ENCODE measurements around the gene SCTR. TPM values are rescaled to one million over a fixed set of nuclear protein-coding genes. Genes with fewer than 3 reads are reported as not detected.

The SCTR gene
- total RNA-seq, result not detected in 2 replicates

DNA sequence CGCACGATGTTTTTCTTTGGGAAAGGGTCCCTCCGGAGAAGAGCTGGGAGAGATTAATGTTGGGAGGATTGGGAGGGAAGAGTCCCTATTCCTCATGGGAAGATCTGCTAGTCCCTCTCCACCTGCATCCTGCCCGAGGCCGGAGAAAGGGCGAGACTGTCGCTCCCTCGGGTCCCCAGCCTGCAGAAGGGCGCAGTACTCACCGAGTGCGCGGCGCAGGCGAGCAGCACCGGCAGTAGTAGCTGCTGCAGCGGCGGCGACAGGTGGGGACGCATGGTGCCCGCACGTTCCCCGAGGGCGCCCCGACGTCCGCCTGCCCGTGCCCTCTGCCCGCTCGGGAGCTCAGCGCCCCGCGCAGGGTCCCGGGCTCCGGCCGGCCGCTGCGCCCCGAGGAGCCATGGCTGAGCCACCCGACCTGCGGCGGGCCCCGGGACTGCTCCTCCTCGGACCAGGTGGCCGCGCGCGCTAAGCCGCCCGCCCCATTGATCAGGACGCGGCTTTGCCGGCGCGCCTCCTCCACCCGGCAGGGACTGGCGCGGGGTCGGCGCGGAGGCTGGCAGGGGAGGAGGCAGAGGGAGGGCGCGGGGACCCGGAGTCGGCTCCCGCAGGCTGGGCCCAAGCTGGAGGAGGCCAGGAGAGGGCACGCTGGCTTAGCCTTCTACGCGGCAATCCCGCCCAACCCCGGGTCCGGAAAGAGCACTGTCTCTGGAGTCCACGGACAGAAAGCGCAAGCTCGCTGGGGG is at the start of gene SCTR:
Gene SCTR (minus strand): TSS at position 532 of the 743 bp plus-strand sequence. CDS start 257 bp downstream, at position 275.

GRCh38 chr2:119544075-119544938 is 20.0 kb upstream of the SCTR start, which contains the start of gene CFAP221:
Gene CFAP221 (plus strand): TSS chr2:119544449. CDS start chr2:119546132, 1,683 bp downstream.

DNA sequence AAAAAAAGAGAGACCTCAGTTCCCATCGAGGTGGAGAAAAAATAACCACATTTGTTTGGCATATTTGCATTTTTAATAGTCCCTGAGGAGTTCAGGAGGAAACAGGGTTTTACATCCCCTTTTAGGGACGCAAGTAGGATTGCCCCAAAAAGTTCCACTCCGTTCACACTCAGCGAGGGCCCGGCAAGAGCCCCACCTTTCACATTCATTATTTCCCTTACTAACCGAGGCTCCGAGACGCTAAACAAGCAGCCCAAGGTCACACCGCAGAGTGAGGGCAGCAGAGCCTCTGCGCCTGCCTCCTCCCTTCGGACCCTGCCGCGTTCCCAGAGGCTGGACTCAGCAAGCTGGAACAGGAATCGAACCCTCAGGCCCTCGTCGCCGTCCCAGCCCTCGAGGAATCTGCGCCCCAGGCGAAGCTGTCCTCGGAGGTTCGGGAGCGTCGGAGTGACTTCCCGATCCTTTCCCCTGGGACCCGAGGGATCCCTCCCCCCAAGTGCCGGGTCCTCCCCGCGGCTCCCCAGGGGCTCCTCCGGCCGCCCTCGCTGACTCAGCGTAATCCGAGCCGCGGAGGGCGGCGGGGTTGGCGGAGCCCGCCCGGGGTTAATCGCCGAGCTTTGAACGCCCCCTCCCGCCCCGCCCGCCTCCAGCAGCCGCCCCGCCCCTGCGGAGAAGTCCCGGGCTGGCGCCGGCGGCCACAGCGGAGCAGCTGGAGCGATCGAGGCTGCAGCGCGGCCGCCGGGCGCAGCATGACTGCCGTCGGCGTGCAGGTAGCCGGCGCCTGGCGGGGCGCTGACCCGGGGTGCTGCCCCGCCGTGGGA is 92.9 kb downstream of the SCTR start, which contains the start of gene TMEM37:
Gene TMEM37 (plus strand): TSS at position 700 of the 821 bp plus-strand sequence. CDS start 50 bp downstream, at position 750.

Other genes with a start within 250 kb of the SCTR start
- gene C2orf76, start 157.6 kb downstream of the SCTR start, total RNA-seq, result 7.6 and 16.2 TPM in 2 replicates
- gene DBI, start 157.5 kb downstream of the SCTR start, total RNA-seq, result 190 and 215 TPM in 2 replicates
- gene TMEM37, start 92.6 kb downstream of the SCTR start, total RNA-seq, result 0.33 and 2.6 TPM in 2 replicates
- 0.07 TPM in 1 of 2 replicates, not detected in the other for gene CFAP221, start 20.0 kb upstream of the SCTR start, total RNA-seq
- gene TMEM177, start 154.7 kb upstream of the SCTR start, total RNA-seq, result 16.1 and 21.8 TPM in 2 replicates
- 11.9 and 14.5 TPM in 2 replicates for gene PTPN4, start 235.4 kb upstream of the SCTR start, total RNA-seq